GM18499 (cell line): ENCODE results near the gene SFMBT2.
"Not testable (repeated sequence)": the region's sequence is repeated elsewhere in the genome, so short reads cannot be mapped to it uniquely, and the experiment has no call there.

Source experiments
- ATAC-seq: cut with Tn5 transposase; IDR thresholded peaks from one replicate; pipeline ENCODE4 v1.9.1; 2021; ENCODE audit warnings: moderate number of reproducible peaks; ENCODE audit not compliant: insufficient read depth, unreplicated experiment

The SFMBT2 gene

GRCh38 chr10:7239312-7239985 is 171.4 kb downstream of the SFMBT2 start:
- no peak for ATAC-seq

GRCh38 chr10:7235376-7235775 is 175.5 kb downstream of the SFMBT2 start:
- no peak for ATAC-seq

- no peak for ATAC-seq
These were observed 176.7 kb downstream of the SFMBT2 start for GRCh38 chr10:7234109-7234508.

GRCh38 chr10:7233259-7233991 is 177.4 kb downstream of the SFMBT2 start:
- ATAC-seq: no peak

GRCh38 chr10:7231509-7232414 is 179.1 kb downstream of the SFMBT2 start:
- no peak for ATAC-seq

GRCh38 chr10:7230951-7231350 is 179.9 kb downstream of the SFMBT2 start:
- ATAC-seq: no peak

- ATAC-seq: no peak
These were observed 180.8 kb downstream of the SFMBT2 start for GRCh38 chr10:7230036-7230435.

- ATAC-seq: no peak
These were observed 185.7 kb downstream of the SFMBT2 start for GRCh38 chr10:7225133-7225532.

GRCh38 chr10:7218968-7219367 is 191.9 kb downstream of the SFMBT2 start:
- ATAC-seq: no peak

- not testable (repeated sequence) for ATAC-seq
These were observed 198.1 kb downstream of the SFMBT2 start for GRCh38 chr10:7212696-7213095.

- ATAC-seq: no peak
These were observed 198.8 kb downstream of the SFMBT2 start for GRCh38 chr10:7211857-7212577.

- ATAC-seq: no peak
These were observed 200.3 kb downstream of the SFMBT2 start for GRCh38 chr10:7210516-7210915.

GRCh38 chr10:7209458-7209857 is 201.4 kb downstream of the SFMBT2 start:
- no peak for ATAC-seq

- ATAC-seq: no peak
These were observed 204.3 kb downstream of the SFMBT2 start for GRCh38 chr10:7206412-7207100.

- no peak for ATAC-seq
These were observed 205.2 kb downstream of the SFMBT2 start for GRCh38 chr10:7205656-7206055.

GRCh38 chr10:7202793-7203355 is 208.0 kb downstream of the SFMBT2 start:
- no peak for ATAC-seq

- no peak for ATAC-seq
These were observed 211.6 kb downstream of the SFMBT2 start for GRCh38 chr10:7199152-7199760.

- no peak for ATAC-seq
These were observed 214.6 kb downstream of the SFMBT2 start for GRCh38 chr10:7196284-7196683.

GRCh38 chr10:7195118-7195517 is 215.7 kb downstream of the SFMBT2 start:
- no peak for ATAC-seq
